CMK (cell line): ENCODE results near the gene GAPVD1.
"Not testable (repeated sequence)": the region's sequence is repeated elsewhere in the genome, so short reads cannot be mapped to it uniquely, and the experiment has no call there.

Experiments
- DNase-seq: peaks from one replicate; pipeline ENCODE4 v3.0.0-alpha.2; 2010; ENCODE audit warnings: low read depth

GAPVD1 gene

DNA sequence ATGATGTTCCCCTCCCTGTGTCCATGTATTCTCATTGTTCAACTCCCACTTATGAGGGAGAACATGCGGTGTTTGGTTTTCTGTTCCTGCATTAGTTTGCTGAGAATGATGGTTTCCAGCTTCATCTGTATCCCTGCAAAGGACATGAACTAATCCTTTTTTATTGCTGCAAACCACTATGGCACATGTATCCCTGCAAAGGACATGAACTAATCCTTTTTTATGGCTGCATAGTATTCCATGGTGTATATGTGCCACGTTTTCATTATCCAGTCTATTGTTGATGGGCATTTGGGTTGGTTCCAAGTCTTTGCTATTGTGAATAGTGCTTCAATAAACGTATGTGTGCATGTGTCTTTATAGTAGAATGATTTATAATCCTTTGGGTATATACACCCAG, 54.7 kb downstream of the GAPVD1 start:
- not testable (repeated sequence) for DNase-seq

- DNase-seq = no peak
Measured at GRCh38 chr9:125317704-125318103, 56.1 kb downstream of the GAPVD1 start.

DNA sequence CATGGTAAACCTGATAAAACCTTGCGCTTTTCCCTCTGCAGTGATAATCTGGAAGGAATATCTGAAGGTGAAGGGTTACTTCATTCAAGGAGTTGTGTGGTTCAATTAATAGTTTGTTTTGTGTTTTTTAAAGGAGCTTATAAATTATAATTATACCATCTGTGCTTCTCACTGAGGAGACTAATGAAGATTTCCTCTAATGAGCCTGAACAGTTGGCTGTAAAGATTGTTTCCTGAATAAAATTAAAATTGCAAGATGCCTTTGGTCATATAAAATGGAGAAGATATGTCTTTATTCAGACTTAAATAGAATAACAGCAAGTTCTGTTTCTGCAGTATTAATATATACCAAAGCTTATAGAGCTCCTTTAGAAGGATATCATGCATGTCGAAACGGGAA, 59.9 kb downstream of the GAPVD1 start:
- no peak for DNase-seq

- no peak for DNase-seq
Measured at GRCh38 chr9:125323615-125324014, 62.0 kb downstream of the GAPVD1 start.

- DNase-seq = no peak
Measured at GRCh38 chr9:125325826-125326225, 64.2 kb downstream of the GAPVD1 start.

DNA sequence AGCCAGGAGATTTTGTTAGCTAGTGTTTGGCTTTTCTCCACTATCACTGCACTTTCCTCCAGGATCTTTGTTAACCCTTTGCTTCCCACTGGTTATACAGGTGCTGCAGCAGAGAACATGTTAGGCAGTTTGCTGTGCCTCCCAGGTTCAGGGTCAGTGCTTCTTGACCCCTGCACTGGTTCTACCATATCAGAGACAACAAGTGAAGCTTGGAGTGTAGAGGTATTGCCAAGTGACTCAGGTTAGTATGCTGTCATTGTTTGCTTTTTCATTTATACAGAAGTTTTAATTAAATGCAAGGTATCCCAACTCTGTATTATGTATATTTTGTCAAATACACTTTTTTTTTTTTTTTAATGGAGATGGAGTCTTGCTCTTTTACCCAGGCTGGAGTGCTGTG, 68.4 kb downstream of the GAPVD1 start:
- no peak for DNase-seq

- no peak for DNase-seq
Measured at GRCh38 chr9:125330587-125330986, 69.0 kb downstream of the GAPVD1 start.

GRCh38 chr9:125332527-125332926, 70.9 kb downstream of the GAPVD1 start:
- no peak for DNase-seq

DNA sequence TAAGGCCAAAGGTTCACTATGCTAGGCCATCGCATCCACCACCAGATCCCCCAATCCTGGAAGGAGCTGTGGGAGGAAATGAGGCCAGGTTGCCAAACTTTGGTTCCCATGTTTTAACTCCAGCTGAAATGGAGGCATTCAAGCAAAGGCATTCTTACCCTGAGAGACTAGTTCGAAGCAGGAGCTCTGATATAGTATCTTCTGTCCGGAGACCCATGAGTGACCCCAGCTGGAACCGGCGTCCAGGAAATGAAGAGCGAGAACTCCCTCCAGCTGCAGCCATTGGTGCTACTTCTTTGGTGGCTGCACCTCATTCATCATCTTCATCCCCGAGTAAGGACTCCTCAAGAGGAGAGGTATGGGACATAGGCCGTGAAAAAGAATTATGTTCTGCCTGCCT, 75.6 kb downstream of the GAPVD1 start:
- no peak for DNase-seq

DNA sequence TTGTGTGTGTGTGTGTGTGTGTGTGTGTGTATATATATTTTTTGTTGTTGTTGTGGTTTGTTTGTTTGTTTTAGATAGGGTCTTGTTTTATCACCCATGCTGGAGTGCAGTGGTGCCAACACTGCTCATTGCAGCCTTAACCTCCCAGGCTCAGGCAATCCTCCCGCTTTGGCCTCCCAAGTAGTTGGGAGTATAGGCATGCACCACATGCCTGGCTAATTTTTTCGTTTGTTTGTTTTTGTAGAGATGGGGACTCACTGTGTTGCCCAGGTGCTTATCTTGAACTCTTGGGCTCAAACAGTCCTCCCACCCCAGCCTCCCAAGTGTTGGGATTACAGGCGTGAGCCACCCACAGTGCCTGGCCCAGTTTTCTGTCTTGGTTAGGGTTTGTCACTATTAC, 77.3 kb downstream of the GAPVD1 start:
- DNase-seq = no peak

- DNase-seq = no peak
Measured at GRCh38 chr9:125341566-125341965, 79.9 kb downstream of the GAPVD1 start.

DNA sequence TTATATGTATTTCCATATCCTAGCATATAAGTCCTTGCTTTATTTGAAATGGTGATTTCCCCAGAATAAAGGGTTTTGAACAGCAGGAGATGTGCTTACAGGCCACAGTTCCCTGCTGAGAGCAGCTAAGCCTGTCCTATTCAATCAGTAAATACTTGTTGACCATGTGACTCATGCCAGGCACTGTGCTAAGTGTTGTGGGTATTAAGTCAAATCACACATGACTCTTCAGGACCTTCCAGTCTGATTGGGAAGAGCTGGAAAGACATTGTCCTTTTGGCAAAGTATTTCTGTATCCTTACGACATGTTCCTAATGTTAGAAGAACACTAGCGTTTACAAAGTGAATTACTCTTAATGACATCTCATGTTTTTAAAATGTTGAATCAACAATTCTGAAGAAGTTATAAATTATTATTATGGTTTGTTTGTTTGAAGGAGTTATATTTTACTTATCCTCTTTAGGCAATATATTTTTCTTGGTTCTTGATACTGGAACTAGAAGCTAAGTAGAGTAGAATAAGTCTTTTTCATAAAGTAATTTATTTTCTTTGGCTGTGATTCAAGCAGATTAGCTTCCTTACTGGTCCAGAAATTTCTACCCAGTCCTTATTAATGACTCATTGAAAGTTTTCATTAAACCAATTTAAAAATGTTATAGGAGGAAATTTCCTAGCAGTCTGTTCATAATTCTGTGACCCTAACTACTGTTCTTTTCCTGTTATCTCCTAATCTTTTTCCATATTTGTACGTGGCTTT, 82.1 kb downstream of the GAPVD1 start:
- DNase-seq = no peak

- no peak for DNase-seq
Measured at GRCh38 chr9:125346080-125346732, 84.6 kb downstream of the GAPVD1 start.

DNA sequence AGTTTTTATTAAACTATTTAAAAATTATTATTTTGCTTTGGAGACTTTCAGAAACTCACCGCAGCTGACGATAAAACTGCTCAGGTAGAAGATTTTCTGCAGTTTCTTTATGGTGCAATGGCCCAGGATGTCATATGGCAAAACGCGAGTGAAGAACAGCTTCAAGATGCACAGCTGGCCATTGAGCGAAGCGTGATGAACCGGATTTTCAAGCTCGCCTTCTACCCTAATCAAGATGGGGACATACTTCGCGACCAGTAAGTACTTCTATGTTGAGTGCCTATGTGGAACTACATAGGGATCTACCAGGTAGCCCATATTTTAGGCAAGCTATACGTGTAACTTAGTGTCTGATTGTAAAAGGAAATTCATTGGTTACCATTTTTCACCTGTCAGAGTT, 94.0 kb downstream of the GAPVD1 start:
- DNase-seq = no peak

- DNase-seq = no peak
Measured at GRCh38 chr9:125356032-125356431, 94.4 kb downstream of the GAPVD1 start.

GRCh38 chr9:125359011-125359410, 97.4 kb downstream of the GAPVD1 start:
- DNase-seq = no peak

GRCh38 chr9:125360601-125361000, 99.0 kb downstream of the GAPVD1 start:
- no peak for DNase-seq

- peak; percentile 11 for DNase-seq
Measured at GRCh38 chr9:125361837-125362531, 100.4 kb downstream of the GAPVD1 start.

- DNase-seq = no peak
Measured at GRCh38 chr9:125366676-125367075, 105.0 kb downstream of the GAPVD1 start.

- no peak for DNase-seq
Measured at GRCh38 chr9:125370786-125371185, 109.2 kb downstream of the GAPVD1 start.

DNA sequence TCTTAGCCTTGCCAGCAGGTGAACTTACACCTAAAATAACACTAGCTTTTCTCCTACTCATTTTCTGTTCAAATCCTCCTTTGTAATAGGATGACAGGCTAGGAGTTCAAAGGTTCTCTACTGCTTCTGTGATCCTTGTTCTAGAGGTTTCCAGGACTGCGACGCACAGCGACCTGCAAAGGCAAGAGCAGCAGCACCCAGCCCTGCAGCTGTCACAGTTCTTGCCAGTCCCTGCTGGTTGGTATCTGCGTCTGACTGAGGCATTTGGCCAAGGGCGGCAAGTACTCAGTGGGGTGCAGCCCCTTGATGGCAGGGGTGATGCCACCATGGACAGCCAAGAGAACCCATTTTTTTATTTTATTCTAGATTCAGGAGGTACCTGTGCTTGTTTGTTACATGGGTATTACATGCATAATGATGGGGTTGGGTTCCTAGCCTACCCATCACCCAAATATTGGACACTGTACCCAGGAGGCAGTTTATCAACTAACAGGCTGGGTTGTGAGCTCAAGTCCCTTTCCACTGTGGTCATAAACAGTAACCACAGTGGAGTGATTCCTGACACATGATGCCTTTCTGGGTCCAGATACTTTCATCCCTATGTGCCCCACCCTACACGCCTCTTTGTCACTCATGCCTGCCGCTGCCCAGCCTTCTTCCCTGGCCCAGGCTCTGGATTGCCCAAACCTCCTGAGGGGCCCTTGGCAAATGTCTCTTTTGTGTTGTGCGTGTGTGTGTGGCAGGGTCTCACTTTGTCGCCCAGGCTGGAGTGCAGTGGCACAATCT, 111.0 kb downstream of the GAPVD1 start:
- no peak for DNase-seq
